NCI-H526 (cell line): ENCODE results near the gene PAX5.

Experiments used
- DNase-seq, 2 experiments: peaks; one replicate each; lab custom pipeline; 2025; lab: John Stamatoyannopoulos, UW

The PAX5 gene

DNA sequence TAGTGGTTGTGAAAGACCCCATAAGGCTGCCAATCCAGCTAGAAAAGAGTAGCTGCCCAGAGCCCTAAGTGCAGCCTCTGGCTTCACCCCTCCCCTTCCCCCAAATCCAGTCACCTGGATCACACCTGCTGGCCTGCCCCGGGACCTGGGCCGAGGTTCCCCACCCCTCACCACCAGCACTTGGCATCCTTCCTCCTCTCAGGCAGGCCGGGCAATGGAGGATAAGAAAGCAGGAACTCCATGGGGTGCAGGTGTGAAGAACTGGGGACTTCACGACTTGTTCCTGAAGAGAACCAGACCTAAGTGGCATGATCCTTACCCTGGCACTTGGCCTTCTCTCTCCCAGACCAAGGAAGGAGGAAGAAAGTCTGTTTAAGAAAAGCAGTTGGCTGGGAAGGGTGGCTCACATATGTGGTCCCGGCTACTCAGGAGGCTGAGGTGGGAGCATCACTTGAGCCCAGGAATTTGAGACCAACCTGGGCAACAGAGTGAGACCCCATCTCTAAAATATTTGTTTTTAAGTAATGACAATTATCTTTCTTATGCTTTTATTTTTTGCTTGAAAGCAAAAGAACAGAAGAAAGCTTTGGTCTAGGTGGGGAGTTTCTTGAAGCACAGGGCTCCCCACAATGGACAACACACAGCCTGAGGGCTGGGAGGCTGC, 131.1 kb downstream of the PAX5 start:
- DNase-seq: no peak

DNA sequence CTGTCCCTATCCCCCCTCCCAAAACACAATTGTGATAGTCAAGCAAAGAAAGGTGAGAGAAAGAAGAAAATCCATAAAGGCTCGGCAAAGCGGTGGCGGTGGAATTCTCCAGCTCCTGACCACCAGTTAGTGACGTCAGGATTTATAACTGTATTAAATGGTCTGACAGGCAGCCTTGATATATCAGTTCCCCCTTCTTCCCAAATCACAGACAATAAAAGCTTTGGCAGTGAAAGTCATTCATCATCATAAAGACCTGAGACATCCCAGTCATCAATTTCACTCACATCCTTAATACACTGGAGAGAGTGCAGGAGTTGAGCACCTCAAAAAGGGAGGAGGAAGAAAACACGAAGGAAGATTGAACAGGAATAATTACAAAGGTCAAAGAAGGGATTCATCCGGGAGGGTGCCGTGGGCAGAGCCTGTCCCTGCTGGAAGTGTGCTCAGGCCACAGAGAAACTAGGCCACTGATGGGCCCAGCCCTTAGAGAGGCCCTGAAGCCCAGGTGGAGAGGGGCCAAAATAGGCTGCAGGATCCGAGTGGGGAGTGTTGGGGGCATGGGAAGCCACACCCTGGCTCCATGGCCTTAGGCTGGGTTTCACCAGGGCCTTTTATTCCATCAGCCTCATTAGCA, 131.9 kb downstream of the PAX5 start:
- DNase-seq: no peak

DNA sequence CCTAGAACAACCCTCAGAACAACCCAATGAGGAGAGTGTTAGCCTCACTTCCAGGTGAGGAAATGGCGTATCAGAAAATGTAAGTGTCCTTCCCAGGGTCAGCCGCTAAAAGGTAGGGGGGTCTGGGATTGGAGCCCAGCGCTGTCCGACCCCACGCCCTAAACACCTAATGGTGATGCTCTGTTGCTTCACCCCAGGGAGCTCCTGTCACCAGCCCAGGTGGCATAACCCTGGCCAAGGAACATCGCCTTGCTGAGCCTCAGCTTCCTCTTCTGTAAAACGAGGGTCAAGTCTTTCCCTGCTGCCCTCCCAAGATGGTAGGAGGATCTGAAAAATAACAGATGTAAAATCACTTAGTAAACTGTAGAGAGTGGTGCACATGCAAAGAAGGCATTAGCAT, 132.5 kb downstream of the PAX5 start:
- no peak for DNase-seq

DNA sequence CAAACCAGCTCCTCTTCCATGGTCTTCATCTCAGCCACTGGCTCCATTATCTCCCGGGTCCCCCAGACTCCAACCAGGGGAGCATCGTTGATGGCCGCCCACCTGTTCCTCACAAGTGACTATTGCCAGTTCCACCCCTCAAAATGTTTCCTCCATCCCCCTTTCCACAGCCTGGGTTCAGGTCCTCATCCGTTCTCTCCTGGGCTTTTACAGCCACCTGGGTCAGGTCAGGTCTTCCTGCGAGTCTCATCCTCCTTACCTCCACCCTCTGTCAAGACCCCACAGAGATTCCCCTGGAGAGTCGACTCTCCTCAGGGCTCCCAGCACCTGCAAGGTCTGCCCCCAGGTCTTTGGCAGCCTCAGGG, 133.2 kb downstream of the PAX5 start:
- no peak for DNase-seq

DNA sequence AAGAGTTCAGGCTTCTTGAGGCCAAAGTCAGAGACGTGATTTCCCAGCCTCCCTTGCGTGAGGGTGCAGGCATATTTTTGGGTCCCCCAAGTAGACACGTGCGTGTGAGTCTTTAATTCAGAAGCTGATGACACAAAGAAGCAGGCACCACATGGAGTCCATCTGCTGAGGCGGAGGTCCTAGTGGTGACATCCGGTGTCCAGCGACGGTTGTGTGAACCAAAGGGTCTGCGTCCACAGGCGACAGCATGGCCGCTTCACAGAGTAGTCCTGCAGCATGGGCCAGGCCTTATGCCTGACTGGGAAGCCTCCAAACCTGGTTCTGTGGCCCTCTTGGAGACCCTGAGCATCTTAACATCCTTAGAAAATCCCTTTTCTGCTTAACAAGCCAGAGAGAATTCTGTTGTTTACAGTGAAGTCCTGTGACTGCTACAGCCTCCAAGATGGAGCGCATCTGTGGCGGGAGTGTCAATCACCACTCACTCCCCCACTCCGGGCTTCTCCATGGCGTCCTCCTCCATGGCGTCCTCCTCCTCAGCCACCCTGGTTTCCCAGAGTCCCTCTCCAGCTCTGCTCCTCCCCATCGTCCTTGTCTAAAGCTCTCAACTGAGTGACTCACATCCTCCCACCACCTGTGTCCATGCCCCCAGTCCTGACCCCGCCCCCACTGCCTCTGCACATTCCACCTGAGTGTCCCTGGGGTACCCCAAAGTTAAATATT, 133.8 kb downstream of the PAX5 start:
- no peak for DNase-seq

DNA sequence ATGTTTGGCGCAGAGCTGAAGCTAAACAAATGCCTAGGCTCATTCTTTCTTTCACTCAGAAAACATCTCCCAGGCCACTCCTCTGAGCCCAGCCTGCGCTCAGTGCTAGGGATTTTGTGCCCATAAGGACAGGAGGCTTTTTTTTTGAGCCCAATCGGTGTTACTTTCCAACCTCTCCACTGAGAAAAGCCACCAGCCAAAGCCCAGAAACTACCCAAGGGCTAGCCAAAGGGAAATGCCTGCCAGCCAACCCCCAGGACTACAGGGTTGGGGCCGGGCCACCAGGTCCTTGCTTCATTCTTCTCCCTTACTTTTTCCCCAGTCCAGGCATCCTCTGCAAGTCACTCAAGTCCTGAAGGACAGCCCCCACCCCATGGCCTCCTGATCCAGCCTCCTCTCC, 134.7 kb downstream of the PAX5 start:
- DNase-seq: no peak

DNA sequence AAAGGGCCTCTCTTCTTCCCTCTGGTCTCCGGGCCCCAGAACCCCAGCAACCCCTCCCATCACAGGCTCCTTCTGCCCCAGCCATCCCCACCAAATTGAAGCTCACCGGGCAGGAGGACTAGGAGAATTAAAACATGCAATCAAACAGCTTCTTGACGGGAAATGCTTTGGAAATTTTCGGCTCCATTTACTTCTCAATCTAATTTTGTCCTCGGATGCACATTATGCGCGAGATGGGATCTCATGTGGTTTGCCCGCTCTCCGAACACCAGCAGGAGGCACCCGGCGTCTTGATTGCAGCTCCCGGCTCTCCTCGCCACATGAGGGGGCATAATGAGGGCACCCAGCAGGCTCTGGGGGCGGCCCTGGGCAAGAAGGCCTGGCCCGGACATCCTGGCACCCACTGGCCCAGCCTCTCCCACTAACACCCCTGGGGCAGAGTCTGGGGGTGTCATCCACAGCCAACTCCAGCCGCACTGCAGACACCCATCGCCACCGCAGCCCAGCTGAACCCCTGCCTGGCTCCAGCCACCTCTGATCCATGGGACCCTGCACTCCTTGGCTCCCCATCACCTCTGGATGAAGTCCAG, 135.5 kb downstream of the PAX5 start:
- DNase-seq: no peak

DNA sequence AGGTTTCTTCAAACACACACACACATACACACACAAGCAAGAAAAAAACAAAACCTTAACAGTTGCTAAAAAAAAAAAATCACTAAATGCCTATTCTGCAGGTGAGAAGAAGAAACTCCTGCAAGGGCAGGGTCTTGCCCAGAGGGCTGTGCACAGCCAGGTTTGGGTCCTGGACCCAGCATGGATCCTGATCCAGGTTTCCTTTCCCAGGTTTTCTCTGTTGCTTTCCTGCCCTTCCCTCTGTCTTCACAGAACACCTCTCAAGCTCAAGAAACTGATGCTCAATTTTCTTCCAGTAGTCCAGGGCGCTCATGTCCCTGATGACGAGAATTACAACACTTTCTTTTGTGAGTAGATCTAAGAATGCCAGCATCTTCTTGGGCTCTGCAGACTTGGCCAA, 136.6 kb downstream of the PAX5 start:
- no peak for DNase-seq

DNA sequence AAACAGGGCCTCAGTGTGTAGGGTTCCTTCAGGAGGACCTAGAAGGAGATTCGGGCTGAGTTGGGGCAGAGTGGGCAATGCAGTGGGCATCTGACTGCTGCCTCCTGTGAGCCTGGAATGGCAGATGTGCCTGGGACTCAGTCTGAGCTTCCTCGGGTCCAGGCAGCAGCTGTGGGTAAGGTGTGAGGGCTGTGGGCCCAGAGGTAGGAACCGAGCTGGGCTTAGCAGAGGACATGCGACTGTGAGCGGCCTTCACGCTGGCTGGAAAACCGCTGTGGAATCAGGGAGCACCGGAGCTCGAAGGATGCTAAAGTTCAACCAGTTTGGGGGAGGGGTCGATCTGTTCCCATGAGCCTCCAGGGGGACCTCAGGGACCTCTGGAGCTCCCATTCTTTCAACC, 137.0 kb downstream of the PAX5 start:
- DNase-seq: no peak

DNA sequence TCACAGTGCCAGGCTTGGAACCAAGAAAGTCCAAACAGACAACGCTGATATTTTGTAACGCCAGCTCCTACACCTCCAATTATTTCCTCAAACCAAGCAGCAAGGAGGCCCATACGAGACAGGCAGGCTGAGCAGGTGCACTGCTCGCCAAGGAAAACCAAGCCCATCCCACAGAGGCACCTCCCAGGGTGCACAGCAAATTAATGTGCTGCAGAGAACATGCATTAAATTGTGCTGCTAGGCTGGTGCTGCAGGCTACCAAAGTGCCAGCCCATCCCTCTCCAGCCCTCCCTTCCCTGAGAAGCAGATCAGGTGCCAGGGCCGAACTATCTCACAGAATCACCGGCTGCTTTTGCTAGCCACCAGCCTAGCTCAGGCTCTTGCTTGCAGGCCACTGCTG, 137.8 kb downstream of the PAX5 start:
- no peak for DNase-seq

DNA sequence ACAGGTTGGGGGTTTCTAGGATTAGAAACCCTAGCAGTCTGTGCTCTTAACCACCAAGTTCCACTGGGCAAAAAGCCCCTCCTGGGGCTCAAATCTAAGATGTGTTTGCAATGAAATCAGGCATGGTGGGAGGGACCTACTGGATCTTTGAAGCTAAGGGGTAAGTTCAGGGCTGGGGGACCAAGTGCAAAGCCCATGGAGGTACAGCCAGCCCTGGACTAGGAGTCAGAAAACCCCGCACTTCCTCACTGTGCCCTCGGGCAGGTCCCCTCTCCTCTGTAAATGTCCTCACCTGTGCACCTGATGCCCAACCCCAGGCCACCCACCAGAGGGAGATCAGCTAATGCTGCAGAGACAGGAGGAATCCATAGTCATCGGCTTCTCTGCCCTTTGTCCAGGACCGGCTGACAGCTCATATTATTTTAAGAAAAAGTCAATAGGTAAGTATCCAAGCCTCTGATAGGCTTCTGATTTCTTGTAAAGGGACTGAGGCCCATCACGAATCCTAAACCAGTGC, 138.3 kb downstream of the PAX5 start:
- DNase-seq: no peak

DNA sequence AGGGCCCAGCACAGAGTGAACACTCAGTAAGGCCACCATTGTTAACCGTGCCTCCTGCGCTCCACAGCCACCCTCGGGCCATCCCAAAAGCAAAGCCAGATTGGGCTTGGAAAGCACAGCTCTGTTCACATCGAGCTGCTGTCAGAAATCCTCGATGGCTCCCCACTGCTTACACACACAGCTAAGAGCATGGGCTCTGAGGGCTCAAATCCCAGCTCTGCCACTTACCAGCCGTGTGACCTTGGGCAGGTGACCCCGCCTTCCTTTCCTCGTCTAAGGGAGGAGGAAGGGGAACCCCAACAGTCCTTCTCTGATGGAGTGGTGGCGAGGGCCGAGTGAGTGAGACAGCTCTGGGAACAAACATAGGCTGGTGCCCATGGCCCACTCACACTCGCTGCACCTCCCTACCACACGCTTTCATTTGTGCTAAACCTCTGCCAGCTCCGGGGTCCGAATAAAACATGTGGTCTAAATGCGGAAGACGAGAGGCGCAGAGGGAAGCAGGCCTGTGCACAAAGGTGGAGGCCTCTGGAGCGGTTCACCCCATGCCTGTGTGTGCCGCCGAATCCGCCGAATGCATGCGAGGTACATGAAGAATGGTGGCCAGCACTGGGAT, 139.3 kb downstream of the PAX5 start:
- DNase-seq: no peak

DNA sequence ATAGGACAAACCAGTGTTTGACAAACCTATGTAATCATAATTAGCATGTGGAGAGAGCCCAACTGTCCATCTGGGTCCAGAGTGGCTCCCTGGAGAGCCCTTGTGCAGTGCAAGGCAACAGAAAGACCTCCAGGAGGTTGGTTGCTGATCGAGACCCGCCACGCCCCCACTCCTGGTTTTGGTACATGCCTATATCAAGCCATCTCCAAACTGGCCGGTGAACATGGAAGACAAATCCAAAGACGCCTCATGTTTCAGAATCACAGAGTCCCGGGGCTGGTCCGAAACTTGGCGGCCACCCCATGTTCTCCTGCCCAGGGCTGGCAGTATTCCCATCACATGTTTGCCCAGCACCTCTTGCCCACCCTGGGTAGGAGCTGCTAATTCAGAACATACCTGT, 140.2 kb downstream of the PAX5 start:
- no peak for DNase-seq

DNA sequence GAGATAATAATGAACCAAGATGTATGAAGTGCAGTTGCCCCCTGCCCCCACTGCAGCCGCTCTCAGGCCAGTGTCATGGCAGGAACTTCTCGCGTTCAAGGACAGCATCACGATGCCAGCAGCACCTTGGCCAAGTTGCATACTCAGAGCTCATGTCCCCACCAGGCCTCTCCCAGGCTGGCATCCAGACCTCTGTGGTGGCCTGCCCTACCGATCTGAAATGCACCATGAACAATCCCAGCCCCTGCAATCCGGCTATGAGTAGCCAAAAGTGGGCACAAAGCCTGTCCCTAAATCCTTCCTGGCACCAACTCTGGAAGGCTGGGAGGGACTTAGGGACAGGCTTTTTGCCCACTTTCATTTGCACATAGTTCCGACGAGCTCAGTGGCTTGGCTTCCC, 140.9 kb downstream of the PAX5 start:
- DNase-seq: no peak

DNA sequence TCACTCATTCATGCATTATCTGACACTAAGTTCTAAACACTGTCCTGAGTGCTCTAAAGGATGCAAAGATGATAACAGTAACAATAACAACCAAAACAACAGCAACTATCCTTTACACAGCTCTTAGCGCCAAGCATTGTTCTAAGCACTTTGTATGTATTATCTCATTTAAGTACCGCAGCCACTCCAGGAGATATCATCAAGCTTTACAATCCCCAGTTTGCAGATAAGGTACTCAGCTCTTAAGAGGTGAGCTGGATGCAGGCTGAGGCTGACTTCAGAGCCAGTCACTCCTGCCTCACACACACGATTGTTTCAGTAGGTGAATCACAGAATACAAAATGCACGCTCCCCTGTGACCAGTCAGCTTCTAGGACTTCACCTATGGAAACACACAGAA, 141.8 kb downstream of the PAX5 start:
- DNase-seq: no peak

DNA sequence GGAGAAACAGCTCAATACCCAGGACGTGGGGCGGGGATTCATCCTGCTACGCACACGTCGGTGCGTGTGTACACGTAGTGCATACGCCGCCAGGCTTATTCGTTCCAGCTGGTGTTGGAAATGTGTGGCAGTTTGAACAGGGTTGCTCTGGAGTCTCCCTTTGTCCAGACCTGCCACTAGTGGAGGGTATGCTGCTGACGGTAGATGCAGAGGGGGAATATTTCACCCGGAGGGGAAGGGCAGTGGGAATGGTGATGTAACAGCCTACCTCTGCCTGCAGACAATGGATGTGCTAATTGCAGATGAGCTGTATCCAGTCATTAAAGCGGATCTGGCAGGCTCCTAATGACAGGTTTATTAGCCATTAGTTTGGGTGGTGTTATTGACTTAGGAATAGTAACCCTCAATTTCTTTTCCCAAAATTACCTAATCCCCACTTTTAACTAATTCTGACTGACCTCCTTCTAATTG, 142.7 kb downstream of the PAX5 start:
- no peak for DNase-seq

DNA sequence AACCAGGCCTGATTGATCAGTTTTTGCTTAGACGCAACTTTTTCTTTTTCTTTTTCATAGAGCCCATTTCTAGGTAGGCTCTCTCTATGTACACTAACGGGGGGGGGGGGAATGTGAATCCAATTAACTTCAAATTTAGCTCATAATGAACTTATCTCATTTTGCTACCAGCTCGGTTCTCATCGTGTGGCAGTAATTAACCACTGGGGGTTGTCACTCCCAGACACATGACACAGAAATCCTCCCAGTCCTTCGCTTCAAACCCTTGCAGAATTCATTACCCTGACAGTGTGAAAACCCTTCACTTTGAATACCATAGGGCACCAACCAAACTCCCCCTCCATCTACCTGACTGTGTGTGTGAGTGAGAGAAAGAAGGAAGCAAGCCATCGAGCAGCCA, 144.2 kb downstream of the PAX5 start:
- DNase-seq: no peak

DNA sequence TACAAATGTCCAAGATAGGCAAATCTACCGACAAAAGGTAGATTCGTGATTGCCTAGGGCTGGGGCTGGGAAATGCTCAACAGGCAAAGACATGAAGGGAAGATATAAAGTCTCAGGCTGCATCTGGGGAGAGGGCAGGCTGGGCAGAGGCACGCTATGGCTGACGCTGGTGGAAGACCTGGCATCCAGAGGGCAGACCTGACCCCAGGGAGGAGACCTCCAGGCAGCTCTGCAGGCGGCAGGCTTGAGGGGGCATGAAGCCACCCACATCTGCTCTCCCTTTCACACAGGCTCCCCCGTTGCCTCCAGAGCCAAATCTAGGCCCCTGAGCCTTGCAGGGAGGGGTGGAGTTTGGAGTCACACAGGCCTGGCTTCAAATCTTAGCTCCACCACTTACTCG, 145.5 kb downstream of the PAX5 start:
- peak in 1 of 2 experiments; percentile 30 for DNase-seq

DNA sequence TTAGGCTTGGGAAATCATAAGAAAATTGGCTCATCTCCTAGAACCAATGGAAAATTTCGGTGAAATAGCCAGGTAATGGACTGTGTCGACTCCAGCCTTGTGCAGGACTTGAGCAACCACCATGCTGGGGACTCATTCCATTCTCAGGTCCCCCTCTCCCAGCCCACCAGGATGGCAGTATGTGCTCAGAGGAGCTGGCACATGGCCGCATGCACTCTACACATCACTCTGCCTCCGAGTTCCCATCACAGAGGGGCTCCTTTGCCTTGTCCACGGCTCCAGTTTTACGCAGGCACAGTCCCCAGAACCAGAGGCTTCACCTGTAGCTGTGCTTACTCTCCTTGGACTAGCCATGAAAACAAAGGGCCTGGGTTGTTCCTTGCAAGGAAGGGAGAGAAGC, 149.3 kb downstream of the PAX5 start:
- no peak for DNase-seq

DNA sequence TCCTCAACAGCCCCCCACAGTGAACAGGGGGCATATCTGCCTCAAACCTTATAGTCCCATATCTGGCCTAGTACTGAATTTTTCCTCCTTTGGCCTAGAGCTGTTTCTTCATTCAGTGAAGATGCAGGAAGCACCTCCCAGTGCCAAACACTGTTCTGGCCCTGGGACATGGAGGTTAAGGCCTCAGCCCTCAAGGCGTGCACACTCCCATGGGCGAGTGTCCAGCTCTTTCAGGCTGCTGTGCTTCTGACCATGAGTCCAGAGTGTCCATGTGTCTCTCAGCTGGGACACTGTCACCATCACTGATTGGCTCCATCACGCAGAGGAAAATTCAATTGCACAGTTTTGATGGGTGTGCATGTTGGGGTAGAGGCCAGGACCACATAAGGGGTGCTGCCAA, 151.5 kb downstream of the PAX5 start:
- no peak for DNase-seq

DNA sequence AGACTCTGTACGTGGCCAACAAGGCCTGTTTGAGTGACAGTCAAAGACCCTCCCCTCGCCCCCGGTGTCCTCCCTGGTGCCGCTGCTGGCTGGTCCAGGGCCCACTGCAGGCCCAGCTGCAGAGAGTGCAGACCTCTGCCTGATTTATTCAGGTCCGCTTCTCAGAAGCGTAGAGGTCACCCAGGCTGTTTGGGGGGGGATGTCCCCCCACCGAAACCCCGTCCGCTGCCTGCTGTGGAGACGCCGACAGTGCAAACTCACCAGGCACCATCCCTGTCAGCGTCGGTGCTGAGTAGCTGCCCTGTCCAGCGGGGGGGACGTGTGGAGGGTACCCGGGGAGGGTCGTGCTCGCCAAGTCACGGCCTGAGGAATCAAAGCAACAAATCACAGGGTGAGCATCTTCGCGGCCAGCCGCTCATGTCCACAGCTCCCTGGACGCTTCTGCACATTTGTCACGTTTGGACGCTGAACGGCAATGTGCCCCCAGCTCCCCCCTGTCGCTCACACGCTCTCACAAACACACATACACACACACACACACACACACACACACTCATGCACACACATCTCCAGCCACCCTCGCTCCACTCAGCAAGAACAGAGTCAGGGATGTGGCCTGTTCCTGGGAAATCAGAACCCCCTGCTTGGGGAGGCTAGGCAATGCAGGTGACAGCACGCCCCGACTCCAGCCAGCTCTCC, 152.2 kb downstream of the PAX5 start:
- DNase-seq: no peak

DNA sequence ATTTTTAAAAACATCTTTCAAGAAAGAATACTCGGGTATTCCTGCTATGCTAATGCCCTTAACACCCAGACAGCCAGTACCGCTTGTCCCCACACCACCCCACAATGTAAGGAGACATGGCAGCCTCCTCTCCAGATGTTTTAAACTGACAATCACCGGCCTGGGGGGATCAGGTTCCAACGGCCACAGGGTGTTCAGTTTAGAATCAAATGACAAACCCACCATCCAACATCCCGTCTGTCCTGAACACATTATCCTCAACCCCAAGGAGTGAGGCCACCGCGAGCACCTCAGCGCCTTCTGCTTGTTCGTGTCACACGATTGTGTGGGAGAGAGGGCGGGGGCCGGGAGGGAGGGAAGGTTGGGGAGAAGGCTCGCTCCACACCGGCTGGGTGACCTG, 152.8 kb downstream of the PAX5 start:
- no peak for DNase-seq
